OCI-M2 (cell line): ENCODE measurements around the gene AFAP1.

ENCODE experiments used
- DNase-seq: peaks from one replicate; lab custom pipeline; 2025; ENCODE audit not compliant: unreplicated experiment; lab: John Stamatoyannopoulos, UW

Gene AFAP1

DNA sequence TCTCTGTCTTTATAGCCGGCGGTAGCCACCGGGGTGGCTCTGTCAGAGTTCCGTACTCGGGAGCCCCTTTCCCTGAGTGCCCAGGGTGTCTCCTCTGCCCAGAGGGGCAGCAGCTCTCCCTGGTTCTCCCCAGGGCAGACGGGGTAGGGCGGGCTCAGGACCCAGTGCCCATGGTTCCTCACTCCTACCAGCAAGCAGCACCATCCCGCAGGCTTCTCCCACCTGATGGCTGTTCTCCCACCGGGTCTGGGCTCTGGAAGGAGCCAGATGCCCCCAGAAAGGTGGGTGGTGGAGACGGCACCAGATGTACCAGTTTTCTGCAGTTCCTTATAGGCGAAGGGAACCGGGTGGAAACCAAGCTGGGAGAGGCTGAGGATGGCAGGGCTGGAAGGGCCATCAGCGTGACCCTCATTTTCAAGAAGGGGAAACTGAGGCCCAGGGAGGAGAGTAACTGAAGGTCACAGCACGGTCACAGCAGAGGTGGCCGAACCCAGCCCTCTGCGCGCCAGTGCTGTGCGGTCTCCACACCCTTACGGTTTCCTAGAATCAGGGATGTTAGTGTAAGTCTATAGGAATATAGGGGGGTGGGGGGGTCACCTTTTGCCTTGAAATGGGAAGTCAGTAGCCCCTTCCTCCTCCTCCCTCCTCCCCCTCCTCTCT, 198.7 kb downstream of the AFAP1 start:
- DNase-seq = no peak

DNA sequence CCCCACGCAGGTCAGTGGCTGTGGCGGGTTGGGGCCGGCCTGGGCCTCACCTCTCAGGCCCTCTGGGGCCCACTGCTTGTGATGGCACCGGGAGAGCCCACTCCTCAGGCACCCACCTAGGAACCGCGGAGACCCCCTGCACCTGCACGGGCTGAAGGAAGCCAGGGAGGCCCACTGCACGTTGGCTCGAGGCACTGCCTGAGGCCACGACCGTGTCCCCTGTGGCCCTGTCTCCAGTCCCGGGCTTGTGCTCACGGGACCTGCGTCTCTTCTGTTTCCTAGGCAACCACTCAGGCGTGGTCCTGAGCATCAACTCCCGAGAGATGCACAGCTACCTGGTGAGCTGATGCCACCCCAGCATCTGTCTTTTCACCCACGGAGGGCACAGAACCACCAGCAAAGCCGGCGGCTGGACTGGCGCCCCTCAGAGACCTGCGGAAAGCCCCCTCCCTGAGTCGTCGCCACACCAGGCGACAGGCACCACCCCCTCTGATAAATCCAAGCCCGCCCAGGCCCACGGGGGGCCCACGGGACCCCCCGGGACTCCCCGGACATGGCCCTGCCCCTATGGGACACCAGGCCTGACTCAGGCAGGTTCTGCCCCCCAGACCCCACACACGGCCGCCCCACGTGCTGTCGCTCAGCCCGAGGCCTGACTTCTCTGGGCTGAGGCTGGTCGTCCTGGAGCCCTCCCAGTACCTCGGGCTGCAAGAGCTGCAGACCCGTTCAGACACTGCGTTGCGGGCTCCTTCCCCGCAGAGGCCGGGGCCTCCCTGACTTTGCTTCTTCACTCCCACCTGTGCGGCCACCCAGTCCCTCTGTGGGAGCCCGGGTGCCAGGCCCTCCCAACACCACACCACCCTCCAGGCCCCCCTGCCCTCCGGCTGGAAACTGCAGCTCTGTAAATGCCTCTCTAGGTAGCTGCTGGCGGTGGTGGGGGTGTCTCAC, 199.5 kb downstream of the AFAP1 start:
- DNase-seq = no peak

DNA sequence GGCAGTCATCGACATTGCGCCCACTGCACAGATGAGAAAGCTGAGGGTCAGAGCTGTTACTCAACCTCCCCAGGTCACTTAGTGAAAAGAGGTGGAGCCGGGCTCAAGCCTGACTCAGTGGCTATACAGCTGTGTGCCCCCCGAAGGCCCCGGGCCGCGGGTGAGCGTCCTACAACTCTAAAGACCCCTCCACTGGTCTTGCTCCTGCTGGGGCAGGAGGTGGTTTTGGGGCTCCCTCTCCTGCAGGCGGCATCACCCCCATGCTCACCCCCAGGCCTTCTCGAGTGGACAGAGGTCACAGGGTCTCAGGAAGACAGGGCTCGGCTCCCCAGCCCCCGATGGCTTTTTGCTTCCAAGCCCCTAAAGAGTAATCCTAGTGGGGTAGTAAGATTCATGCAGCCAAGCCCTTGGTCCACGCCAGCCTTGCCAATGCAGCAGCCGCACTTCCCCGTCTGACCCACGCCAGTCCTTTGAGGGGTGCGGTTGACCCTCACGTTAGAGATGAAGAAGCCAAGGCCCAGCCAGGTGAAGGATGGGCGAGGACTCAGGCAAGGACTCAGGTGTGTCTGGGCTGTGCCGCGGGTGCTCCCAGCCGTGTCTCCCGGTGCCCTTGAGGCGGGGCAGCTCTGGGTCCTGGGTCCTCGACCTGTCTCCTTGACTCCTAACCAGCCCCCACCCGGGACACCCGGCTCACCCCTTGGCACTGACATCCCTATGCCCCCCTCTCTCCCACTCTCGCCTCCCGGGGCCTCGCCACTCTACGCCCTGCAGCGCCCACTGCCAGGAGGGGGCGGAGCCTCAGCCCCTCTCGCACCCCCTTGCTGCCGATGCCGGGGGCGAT, 200.4 kb downstream of the AFAP1 start:
- no peak for DNase-seq

DNA sequence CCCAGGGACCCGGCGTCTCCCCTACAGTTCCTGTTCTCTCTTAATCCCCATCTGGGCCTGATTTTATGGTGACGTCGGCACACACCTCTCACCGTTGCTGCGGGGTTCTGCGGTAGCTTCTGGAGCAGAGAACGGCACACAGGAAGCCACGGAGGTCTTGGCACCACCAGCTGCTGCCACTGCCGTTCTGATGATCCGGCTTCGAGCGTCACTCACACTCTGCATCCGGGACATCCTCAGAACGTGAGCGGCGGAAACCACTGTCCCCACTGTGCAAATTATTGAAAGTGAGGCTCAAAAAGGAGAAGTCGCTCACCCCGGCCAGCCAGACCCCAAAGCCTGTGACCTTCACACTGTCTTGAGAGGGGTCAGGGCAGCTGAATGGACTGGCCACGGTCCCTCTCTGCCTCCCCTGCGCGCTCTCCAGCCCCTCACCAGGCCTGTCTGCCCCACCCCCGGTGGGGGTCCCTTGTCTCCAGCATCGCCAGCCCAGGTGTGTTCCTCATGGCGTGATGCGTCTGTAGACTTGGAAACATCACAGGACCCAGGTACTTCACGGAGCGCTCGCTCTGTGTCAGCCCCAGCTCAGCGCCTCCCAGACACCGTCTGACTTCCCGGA, 201.1 kb downstream of the AFAP1 start:
- no peak for DNase-seq

DNA sequence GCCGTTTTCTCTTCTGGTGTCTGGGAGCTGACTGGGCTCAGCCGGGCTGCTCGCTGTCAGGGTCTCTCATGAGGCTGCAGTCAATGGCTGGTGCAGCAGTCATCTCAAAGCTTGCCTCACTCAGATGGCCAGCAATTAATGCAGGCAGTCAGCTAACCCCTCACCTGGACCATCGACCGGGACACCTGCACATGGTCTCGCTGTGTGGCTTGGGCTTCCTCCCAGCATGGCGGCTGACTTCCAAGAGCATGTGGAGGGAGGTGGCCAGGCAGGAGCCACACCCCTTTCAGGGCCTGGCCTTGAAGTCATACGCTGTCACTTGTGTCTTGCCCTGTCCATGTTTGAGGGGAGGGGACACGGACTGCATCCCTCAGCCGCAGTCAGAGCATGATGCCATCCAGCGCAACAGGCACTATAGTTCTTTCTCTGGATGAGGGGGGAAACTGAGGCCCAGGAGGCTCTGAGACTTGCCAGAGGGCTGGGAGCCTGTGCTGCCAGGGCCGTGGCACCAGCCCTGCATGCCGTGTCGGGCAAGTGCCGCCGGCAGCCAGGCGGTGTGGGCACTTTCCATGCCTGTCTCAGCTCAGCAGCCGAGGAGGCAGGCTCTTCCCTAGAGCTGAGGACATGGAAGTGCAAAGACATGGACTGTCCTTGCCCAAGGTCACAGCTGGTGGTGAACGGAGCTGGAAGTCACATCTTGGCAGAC, 201.8 kb downstream of the AFAP1 start:
- no peak for DNase-seq

DNA sequence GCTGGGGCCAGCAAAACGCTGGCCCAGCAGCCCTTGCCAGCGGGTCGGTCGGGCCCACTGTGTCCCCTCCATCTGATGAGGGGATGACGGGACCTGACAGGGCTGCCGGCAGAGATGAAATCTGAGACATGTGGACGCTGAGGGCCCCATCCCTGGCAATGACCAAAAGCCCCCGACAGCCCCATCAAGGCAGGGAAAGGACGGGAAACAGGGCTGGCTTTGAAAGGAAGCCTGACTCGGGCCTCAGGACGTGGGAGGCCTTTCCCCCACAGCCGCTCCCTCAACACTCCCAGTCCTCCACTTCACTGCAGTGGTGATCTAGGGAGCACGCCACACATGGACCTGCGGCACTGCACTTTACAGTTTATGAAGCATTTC, 202.4 kb downstream of the AFAP1 start:
- no peak for DNase-seq

DNA sequence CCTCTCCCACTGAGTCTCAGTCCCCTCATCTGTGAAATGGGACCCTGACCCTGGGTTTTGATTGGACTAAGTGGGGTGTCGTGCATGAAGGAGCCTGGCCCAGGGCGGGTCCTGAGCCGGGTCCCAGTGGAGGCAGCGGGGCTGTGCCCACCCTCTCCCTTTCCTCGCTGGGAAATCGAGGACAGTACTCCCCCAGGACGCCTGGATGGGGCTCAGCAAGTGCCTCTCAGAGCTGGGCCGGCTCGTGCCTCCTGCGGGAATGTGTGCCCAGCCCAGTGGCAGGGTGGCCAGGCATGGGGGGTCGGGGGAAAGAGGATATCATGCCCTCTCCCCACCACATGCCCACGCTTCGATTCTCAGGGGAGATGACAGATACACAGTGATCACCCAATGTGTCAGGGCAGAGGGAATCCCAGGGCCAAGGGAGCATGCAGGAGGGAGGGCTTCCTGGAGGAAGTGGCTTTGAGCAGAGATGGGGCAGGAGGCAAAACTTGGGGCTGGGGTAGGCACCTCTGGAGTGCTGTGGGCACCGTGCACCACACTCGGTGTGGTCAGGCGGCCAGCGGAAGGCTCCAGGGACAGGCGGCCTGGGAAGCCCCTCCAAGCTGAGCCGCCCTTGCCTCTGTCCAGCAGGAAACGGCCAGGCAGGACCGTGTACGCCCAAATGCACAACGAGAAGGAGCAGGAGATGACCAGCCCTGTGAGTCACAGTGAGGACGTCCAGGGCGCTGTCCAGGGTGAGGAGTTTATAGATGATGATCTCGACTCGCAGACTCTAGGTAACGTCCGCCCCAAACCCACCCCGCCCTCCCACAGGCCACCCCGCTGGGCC, 203.0 kb downstream of the AFAP1 start:
- DNase-seq = no peak

DNA sequence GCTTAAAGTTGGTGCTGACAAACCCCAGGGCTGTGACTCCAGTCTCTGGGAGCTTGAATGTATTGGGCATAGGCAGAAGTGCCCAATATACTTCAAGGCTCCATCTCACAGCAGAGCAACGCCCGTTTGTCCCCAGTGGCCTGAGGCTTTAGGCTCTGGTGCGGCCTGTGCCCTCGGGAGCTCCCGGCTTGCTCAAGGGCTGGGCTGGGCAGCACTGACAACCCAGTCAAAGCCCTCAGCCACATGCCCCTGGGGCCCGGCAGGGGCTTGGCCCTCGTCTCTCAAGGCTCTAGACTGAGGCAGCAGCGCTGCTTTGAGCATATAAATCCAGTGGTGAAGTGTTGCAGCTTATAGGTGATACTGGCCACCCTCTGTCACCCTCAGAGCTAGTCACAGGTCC, 203.7 kb downstream of the AFAP1 start:
- DNase-seq = no peak

DNA sequence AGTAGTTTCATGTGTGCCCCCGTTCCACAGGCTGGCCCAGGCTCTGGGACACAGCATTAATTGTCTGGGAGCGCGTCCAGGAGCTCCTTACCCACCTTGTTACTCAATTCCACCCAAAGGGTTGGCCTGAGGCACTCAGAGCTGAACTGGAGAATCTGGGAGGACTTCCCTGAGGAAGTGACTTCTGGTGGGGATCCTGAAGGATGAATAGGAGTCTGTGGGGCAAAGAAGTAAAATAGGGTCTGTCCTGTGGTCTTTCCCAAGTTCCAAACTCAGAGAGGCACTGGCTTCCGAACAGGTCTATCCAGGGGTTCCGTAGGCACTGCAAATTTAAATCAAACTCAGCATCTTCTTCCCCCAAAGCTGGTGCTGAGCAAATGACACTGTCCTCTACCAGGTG, 204.3 kb downstream of the AFAP1 start:
- DNase-seq = no peak

DNA sequence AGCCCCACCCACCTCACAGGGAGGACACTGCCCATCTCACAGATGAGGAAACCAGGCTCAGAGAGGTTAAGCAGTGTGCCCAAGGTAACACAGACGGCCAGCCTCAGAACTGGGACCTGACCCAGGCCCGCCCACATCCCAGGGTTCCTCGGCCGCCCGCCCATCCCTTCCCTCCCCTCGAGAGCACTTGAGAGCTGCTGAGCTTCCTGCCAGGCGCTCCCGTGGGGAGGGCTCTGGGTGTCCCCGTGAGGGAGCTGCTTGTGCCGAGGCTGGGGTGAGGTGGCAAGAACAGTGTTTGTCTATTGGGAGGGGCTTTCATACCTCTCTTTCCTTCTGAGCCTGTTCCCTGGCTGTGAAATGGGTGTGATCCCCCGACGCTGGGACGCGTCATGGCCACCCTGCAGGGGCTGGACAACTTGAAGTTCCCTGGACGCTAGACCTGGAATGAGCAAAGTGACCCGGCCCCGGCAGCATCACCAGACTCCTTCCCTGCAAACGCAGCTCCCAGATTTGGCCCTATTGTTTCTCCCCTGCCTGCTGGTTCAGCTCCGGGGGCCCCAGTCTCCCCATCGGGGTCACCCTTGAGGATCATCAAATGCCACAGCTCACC, 204.9 kb downstream of the AFAP1 start:
- DNase-seq = no peak

DNA sequence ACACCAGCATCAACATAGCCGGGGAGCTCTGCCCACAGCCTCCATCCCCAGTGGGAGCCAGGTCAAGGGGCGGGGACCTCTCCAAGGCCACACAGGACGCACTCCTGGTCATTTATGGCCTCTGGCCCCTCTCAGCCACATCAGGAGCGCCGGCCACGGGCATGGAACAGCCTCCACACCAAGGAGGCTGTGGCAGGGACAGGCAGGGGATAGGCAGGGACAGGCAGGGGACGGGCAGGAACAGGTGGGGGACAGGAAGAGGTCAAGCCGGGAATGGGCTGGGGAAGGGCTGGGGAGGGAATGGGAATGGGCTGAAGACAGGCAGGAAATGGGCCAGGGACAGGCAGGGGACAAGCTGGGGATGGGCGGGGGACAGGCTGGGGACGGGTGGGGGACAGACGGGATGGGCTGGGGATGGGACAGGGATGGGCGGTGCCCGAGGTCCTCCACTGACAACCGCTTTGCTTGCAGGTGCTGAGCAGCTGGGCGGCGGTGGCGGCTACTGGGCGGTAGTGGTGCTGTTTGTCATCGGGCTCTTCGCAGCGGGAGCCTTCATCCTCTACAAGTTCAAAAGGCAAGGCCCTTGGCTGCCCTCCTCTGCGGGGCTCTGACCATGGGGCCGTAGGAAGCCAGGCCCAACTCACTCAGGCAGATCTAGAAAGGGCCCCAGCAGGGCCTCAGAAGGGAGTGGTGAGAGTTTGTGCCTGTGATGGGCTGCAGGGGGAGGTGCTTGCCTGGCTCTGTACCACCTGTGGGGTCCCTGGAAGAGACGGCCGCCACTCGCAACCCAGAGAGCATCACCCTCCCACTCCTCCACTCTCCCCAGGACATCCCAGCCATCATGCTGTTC, 205.6 kb downstream of the AFAP1 start:
- no peak for DNase-seq

DNA sequence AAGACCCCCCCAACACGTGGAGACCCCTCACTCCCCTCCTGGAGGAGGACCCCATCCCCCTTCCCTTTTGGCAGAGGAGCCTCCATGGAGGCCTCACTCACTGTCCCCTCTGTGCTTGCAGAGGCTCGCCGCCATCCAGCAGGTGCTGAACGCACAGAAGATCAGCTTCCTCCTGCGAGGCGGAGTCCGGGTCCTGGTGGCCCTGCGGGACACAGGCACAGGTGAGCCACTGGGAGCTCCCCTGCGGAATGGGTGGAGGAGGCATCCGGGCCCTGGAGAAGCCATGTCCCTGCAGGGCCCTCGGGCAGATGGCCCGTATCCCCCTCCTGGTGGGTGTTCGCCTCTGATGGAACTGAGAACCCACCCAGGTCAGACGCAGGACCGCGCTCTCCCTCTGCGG, 206.5 kb downstream of the AFAP1 start:
- DNase-seq = no peak

DNA sequence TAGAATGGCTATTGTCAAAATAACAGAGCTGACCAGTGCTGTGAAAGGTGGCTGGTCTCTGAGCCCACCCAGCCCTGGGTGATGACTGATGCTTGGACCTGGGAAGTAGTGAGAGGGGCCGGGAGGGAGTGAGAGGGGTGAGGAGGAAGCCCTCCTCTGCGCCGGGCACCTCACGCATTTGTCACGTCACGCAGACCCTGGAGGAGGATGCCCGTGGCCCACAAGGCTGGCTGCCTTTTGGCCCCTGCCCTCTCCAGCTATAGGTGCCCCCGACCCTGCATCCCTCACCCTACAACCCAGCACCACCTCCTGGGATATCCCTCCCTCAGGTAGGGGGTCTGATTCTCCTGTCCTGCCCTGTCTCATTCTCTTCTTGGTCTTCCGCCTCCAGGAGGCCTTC, 207.4 kb downstream of the AFAP1 start:
- no peak for DNase-seq

DNA sequence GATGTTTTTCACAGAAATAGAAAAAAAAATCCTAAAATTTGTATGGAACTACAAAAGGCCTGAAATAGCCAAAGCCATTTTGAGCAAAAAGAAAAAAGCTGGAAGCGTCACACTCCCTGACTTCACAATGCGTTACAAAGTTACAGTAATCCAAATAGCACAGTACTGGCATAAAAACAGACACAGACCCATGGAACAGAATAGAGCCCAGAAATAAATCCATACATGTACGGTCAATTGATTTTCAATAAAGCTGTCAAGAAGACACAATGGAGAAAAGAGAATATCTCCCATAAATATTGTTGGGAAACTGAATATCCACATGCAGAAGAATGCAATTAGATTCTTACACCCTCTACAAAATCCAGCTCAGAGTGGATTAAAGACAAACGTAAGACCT, 208.2 kb downstream of the AFAP1 start:
- DNase-seq = no peak

DNA sequence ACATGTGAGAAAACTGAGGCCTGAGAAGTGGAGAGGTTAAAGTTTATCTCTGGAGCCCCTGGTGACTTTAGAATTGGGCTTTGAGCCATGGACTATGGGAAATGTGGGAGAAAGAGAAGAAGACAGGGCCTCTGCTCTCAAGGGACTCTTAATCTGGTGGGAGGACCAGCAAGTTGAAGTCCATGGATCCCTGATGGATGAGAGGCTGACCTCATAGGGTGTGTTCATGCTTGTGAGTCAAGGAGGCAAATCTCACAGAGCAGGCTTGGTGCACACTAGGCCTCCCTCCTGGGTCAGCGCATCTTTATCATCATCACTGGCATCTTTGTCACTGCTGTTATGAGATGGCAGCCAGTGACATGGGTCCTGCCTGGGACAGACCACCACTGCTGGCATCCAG, 211.9 kb downstream of the AFAP1 start:
- DNase-seq = no peak

DNA sequence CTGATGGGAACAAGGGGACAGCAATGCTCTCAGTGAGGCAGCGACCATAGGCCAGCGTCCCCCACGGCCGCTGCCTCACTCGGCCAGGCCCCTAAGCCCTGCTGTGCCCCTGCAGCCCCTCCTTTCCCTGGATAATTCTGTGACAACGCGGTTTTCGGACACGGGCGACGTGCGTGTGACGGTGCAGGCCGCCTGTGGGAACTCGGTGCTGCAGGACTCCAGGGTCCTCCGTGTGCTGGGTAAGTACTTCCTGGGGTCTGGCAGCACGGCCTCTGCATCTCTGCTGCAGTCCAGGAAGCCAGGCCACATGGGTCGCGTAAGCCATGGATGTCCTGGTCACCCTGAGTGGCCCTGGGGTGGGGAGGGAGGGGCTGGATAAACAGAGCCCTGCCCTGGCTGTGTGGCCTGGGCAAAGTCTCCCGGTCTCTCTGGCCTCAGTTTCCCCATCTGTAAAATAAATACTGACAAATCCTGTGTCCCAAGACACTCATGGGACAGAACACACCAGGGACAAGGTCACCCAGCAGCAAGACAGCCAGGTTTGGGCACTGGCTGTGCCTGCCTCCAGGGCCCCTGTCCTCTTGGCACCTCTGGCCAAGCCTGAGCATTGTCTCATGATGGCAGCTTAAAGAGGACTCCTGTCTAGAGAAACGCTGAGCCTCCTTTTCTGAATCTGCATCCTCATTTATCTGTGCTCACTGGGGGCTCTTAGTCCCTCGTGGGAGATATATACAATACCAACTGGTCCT, 212.8 kb downstream of the AFAP1 start:
- no peak for DNase-seq

DNA sequence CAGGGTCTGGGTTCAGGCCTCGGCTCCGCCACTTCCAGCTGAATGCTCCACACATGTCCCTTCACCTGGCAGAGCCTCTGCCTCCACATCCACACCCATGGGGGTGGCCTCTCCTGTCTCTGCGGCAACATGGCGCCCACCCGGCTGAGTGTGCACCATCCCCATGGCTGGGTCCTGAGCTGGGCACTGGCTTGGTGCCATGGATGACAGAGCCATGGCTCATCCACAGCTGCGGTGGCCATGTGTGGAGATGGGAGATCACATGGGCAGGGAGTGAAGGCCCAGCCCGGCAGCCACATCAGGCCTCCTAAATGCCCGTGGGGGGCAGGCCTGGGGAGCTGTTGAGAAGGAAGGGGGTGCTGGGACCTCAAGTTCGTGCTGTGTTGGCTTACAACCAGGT, 213.7 kb downstream of the AFAP1 start:
- no peak for DNase-seq

DNA sequence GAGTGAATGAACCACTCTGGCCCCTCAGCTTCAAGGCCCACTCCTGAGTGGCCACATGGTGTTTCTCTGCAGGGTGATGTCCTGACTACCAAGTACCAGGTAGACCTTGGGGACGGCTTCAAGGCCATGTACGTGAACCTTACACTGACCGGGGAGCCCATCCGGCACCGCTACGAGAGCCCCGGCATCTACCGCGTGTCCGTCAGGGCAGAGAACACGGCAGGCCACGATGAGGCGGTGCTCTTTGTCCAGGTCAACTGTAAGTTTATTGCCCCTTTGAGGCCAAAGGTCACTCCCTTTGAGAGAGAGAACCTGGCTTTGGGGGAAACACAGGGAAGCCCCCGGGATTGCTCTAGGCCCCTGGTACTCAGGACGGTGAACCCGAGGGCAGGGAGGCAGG, 216.0 kb downstream of the AFAP1 start:
- no peak for DNase-seq
